Upper lobe of right lung (tissue), 1 donor: ENCODE data around the gene ATXN7L3. TPM values are rescaled to one million over a fixed set of nuclear protein-coding genes. Genes with fewer than 3 reads are reported as not detected.

Experiments
- ATAC-seq: fragments of 200-7000 bp; cut with Tn5 transposase; one replicate; pipeline ENCODE4 v1.9.1; 2020; ENCODE audit warnings: mild to moderate bottlenecking, moderate library complexity
- DNase-seq: peaks from one replicate; pipeline ENCODE4 v3.0.0-alpha.2; 2020
- H3K27ac ChIP-seq: fragments of 200-600 bp; one replicate; pipeline ENCODE4 v1.8.0; 2022
- H3K27me3 ChIP-seq: fragments of 200-600 bp; one replicate; pipeline ENCODE4 v1.8.0; 2022; ENCODE audit warnings: mild to moderate bottlenecking
- H3K36me3 ChIP-seq: fragments of 200-600 bp; one replicate; pipeline ENCODE4 v1.8.0; 2022
- H3K4me1 ChIP-seq: fragments of 200-600 bp; one replicate; pipeline ENCODE4 v1.8.0; 2022
- H3K4me3 ChIP-seq: fragments of 200-600 bp; one replicate; pipeline ENCODE4 v1.8.0; 2022; ENCODE audit warnings: mild to moderate bottlenecking
- H3K9me3 ChIP-seq: fragments of 200-600 bp; one replicate; pipeline ENCODE4 v1.8.0; 2022
- CTCF ChIP-seq: fragments of 200-600 bp; IDR thresholded peaks from one replicate; pipeline ENCODE4 v1.8.0; 2022; ENCODE audit warnings: antibody characterized with exemption
- intact Hi-C: fragments of 100-400 bp; cut with DNase I; formaldehyde crosslinking; loops from one replicate; pipeline ENCODE4 v1.11.0; 2022
- total RNA-seq: library from RNA; stranded (reverse); fragmentation: NEBNext Ultra II Directional; extraction: Animal tissue kit (Norgen Biotek cat#: 25700); gene quantifications from one replicate; pipeline ENCODE4 v1.2.1, GENCODE V29; 2021
- donor health status: DM: no; HTN: yes; CAD: no; lungs with severe emphysema.

The ATXN7L3 gene
- total RNA-seq, 1 donor from 2014 or later, result 65.0 TPM

- Histone ChIP-seq H3K27ac (no peak overlapping the region), H3K27me3 (no peaks in the 10 kb centered on the region), H3K36me3 (peaks cover 71% of the 10 kb centered on the region), H3K9me3 (no peaks in the 10 kb centered on the region), H3K4me1 (peaks cover 14% of the 10 kb centered on the region), H3K4me3 (no peak overlapping the region)
- intact Hi-C loops, result no loop called here
- DNase-seq (no peak), ATAC-seq (no peak)
- no peak for TF ChIP-seq CTCF
These were observed 11.9 kb upstream of the ATXN7L3 start for GRCh38 chr17:44211281-44212265.

DNA sequence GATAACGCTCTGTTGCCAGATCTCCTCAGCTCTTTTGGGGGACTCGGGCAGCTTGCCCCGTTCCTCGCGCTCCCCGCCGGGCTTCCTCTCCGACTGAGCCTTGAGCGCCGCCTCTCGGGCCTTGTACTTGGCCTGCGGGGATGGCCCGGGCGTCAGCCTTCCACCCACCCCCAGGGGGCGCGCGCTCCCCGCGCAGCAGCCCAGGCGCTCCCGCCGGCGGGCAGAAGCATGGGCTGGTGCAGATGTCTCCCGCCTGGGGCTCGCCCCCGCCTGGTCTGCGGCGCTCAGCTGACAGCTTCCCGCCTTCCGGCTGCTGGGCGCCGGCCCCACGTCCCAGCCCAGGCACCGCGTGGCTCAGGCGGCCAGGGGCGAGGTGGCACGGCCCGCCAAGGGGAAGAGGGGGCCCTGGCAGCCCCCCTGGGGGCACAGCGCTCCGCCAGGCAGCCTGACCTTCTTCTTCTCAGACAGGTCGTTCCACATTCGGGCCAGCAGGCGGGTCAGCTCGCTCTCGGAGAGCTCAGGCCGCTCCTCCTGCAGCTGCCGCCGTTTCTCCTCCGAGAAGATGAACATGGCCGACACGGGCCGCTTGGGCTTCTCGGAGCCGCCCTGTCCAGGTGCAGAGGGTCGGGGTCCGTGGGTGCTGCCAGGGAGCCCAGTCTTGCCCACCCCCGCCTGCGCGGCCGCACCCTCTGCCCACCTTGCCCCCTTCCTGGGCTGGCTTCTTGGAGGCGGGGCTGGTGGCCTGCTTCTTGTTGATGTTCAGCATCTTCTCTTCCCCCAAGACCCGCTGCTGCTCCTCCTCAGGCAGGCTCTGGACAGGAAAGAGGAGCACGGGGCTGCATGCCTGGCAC lies 10.9 kb upstream of the ATXN7L3 start:
- no peak overlapping the region for H3K4me3 ChIP-seq
- peaks cover 64% of the 10 kb centered on the region for H3K36me3 ChIP-seq
- peak; percentile 95 for DNase-seq
- no peaks in the 10 kb centered on the region for H3K9me3 ChIP-seq
- intact Hi-C loops, result no loop called here
- peak overlapping the region; percentile 19 for H3K27ac ChIP-seq
- TF ChIP-seq CTCF, result peak; percentile 96
- no peaks in the 10 kb centered on the region for H3K27me3 ChIP-seq
- peaks cover 9% of the 10 kb centered on the region for H3K4me1 ChIP-seq
- ATAC-seq, result peak; percentile 97

DNA sequence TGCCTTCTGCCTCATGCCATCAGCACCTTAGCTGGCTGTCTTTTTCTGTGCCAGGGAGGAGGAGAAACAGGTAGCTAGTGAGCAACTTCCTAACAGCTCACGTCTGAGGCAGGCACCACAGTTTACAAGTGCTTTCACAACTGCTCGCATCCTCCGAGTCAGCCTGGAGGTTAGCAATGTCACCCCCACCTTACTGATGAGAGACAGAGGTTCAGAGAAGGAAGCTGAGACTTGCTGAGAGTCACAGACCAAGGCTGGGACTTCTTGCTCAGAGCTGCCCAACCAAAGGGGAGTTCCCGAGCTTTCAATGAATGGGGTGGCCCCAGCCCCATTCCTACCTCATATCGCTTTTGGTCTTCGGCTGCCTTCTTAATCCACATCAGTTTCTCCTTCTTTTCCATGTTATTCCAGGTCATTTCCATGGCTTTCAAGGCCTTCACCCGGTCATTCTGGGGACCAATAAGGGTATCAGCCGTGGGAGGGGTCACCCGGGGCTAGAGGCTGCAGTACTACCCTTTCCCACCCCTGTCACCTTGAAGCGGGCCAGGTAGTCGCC lies 10.2 kb upstream of the ATXN7L3 start:
- intact Hi-C loops, result no loop called here
- Histone ChIP-seq H3K4me3 (no peak overlapping the region), H3K27me3 (no peaks in the 10 kb centered on the region), H3K4me1 (peaks cover 9% of the 10 kb centered on the region), H3K27ac (no peak overlapping the region), H3K36me3 (peaks cover 57% of the 10 kb centered on the region), H3K9me3 (no peaks in the 10 kb centered on the region)
- DNase-seq (no peak), ATAC-seq (no peak)
- TF ChIP-seq CTCF, result no peak

DNA sequence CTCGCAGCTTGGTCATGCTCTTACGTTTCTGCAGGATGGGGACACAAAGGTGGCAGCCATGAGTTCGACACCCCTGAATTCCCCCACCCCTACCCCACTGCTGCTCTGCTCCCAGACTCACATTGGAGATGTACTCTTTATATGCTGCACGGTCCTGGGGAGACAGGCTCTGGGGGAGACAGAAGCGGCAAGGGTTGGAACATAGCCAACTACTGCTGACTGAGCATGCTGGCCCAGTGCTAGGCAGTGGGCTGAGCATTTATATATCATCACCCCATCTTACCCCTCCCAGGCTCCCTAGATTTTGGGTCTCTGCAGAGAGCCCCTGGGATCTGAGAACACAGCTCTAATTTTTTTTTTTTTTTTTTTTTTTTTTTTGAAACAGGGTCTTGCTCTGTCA lies 8.1 kb upstream of the ATXN7L3 start:
- intact Hi-C loops, result no loop called here
- Histone ChIP-seq H3K4me1 (peaks cover 20% of the 10 kb centered on the region), H3K9me3 (no peaks in the 10 kb centered on the region), H3K36me3 (peaks cover 47% of the 10 kb centered on the region), H3K4me3 (no peak overlapping the region), H3K27ac (no peak overlapping the region), H3K27me3 (no peaks in the 10 kb centered on the region)
- DNase-seq, result no peak
- no peak for ATAC-seq
- no peak for TF ChIP-seq CTCF

GRCh38 chr17:44207319-44207718 lies 7.6 kb upstream of the ATXN7L3 start:
- H3K4me1 ChIP-seq, result peaks cover 20% of the 10 kb centered on the region
- H3K9me3 ChIP-seq, result no peaks in the 10 kb centered on the region
- TF ChIP-seq CTCF, result no peak
- no peak overlapping the region for H3K27ac ChIP-seq
- H3K4me3 ChIP-seq, result no peak overlapping the region
- ATAC-seq, result no peak
- DNase-seq, result no peak
- intact Hi-C loops, result no loop called here
- no peaks in the 10 kb centered on the region for H3K27me3 ChIP-seq
- peaks cover 47% of the 10 kb centered on the region for H3K36me3 ChIP-seq
